ENCODE data around the gene KRTAP5-10. TPM values are rescaled to one million over a fixed set of nuclear protein-coding genes. Genes with fewer than 3 reads are reported as not detected.
"Not testable (repeated sequence)": the region's sequence is repeated elsewhere in the genome, so short reads cannot be mapped to it uniquely, and the experiment has no call there.

The KRTAP5-10 gene
- polyA plus RNA-seq, 1 of the 3 experiments (the other 2 are of a cell fraction) = not detected

GRCh38 chr11:71534711-71535608, 30.4 kb upstream of the KRTAP5-10 start:
- DNase-seq; H3K9ac ChIP-seq; H3K4me3 ChIP-seq (ENCODE audit: low read depth in 2 of 2, low read length in 1 of 2); H3K4me1 ChIP-seq (ENCODE audit: control insufficient read depth in 1 of 2, insufficient read depth in 2 of 2, low read depth in 1 of 2, low read length in 1 of 2); H3K27ac ChIP-seq (ENCODE audit: low read depth in 2 of 2, low read length in 1 of 2); H3K79me2 ChIP-seq (ENCODE audit: insufficient read depth); POLR2A ChIA-PET; CTCF ChIA-PET; H3K9me3 ChIP-seq; H3F3A ChIP-seq (replicated peaks; ENCODE audit: insufficient read depth); H3K36me3 ChIP-seq (replicated peaks in 1 of 2; ENCODE audit: control insufficient read depth in 1 of 2, insufficient read depth in 2 of 2, low read length in 1 of 2); H2AFZ ChIP-seq (ENCODE audit: low read depth); H3K4me2 ChIP-seq; H3K27me3 ChIP-seq (ENCODE audit: insufficient read depth); H4K20me1 ChIP-seq (ENCODE audit: insufficient read depth); H3K9me2 ChIP-seq: not testable (repeated sequence)
- 48% methylated on average over 17 of the region's 17 CpGs for WGBS (ENCODE audit: low lambda C conversion rate)

- Histone ChIP-seq H3K4me1 (ENCODE audit: control insufficient read depth in 1 of 2, insufficient read depth in 2 of 2, low read depth in 1 of 2, low read length in 1 of 2) (no peaks in the 10 kb centered on the region; a peak in 1 of 4 replicates), H4K20me1 (ENCODE audit: insufficient read depth) (no peaks in the 10 kb centered on the region), H3K36me3 (replicated peaks in 1 of 2; ENCODE audit: control insufficient read depth in 1 of 2, insufficient read depth in 2 of 2, low read length in 1 of 2) (no peaks in the 10 kb centered on the region), H2AFZ (ENCODE audit: low read depth) (no peak overlapping the region), H3K4me2 (no peak overlapping the region), H3K9me2 (no peaks in the 10 kb centered on the region), H3K4me3 (ENCODE audit: low read depth in 2 of 2, low read length in 1 of 2) (no peak overlapping the region), H3K27me3 (ENCODE audit: insufficient read depth) (no peaks in the 10 kb centered on the region), H3K9ac (no peak overlapping the region), H3K9me3 (no peaks in the 10 kb centered on the region), H3F3A (replicated peaks; ENCODE audit: insufficient read depth) (no peaks in the 10 kb centered on the region), H3K79me2 (ENCODE audit: insufficient read depth) (no peaks in the 10 kb centered on the region), H3K27ac (ENCODE audit: low read depth in 2 of 2, low read length in 1 of 2) (no peak overlapping the region)
- CTCF ChIA-PET = no interaction called here
- POLR2A ChIA-PET = no interaction called here
- DNase-seq = no peak
- no peak for TF ChIP-seq YY1 (IDR thresholded peaks at IDR 0.05; ENCODE audit: low read depth)
- no peak for TF ChIP-seq GABPA (IDR thresholded peaks at IDR 0.05; ENCODE audit: low read depth)
- no peak for TF ChIP-seq RXRA (IDR thresholded peaks at IDR 0.05; ENCODE audit: borderline replicate concordance, low read depth)
- no peak for TF ChIP-seq RAD21 (IDR thresholded peaks at IDR 0.05; ENCODE audit: low read length)
- no peak for TF ChIP-seq ELF1 (IDR thresholded peaks at IDR 0.05)
- TF ChIP-seq FOXJ3 (CRISPR knock-in tag; IDR thresholded peaks at IDR 0.05) = no peak
- TF ChIP-seq FOXM1 (IDR thresholded peaks at IDR 0.05; ENCODE audit: low read depth) = no peak
- TF ChIP-seq PBX3 (IDR thresholded peaks at IDR 0.05) = no peak
- no peak for TF ChIP-seq SMC3 (IDR thresholded peaks at IDR 0.05; ENCODE audit: low read depth, low read length)
- no peak for TF ChIP-seq MEF2A (IDR thresholded peaks at IDR 0.05; ENCODE audit: borderline replicate concordance, low read depth)
- TF ChIP-seq TEAD4 (IDR thresholded peaks at IDR 0.05; ENCODE audit: borderline replicate concordance, insufficient read depth) = no peak
- no peak for TF ChIP-seq NRF1 (IDR thresholded peaks at IDR 0.05; ENCODE audit: low read depth, low read length)
- no peak for TF ChIP-seq USF2 (IDR thresholded peaks at IDR 0.05; ENCODE audit: borderline replicate concordance, low read depth, low read length)
- no peak for TF ChIP-seq JUND (IDR thresholded peaks at IDR 0.05)
- TF ChIP-seq ZBTB33 (IDR thresholded peaks at IDR 0.05; ENCODE audit: borderline replicate concordance, low read depth) = no peak
- no peak for TF ChIP-seq TAF1 (IDR thresholded peaks at IDR 0.05; ENCODE audit: borderline replicate concordance, low read depth, low read length)
- TF ChIP-seq, protein P1, sequence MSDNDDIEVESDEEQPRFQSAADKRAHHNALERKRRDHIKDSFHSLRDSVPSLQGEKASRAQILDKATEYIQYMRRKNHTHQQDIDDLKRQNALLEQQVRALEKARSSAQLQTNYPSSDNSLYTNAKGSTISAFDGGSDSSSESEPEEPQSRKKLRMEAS (IDR thresholded peaks at IDR 0.05; ENCODE audit: low read depth) = no peak
- no peak for TF ChIP-seq POLR2AphosphoS5 (IDR thresholded peaks at IDR 0.05; ENCODE audit: low read depth, low read length)
- TF ChIP-seq, protein P2, sequence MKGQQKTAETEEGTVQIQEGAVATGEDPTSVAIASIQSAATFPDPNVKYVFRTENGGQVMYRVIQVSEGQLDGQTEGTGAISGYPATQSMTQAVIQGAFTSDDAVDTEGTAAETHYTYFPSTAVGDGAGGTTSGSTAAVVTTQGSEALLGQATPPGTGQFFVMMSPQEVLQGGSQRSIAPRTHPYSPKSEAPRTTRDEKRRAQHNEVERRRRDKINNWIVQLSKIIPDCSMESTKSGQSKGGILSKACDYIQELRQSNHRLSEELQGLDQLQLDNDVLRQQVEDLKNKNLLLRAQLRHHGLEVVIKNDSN (IDR thresholded peaks at IDR 0.05; ENCODE audit: borderline replicate concordance, low read depth) = no peak
- WGBS (ENCODE audit: low lambda C conversion rate) = 69% methylated on average over 9 of the region's 9 CpGs
Observed at GRCh38 chr11:71535825-71536224, 29.5 kb upstream of the KRTAP5-10 start.

Data from SK-N-SH (cell line).